Sciatic nerve (tissue), 2 donors: Measurements from ENCODE around the gene UGT1A7. TPM values are rescaled to one million over a fixed set of nuclear protein-coding genes. Genes with fewer than 3 reads are reported as not detected.

Experiments
- ATAC-seq: fragments of 200-7000 bp; cut with Tn5 transposase; one replicate; pipeline ENCODE4 v1.9.1; 2020; ENCODE audit warnings: mild to moderate bottlenecking, moderate library complexity
- DNase-seq: peaks from one replicate; pipeline ENCODE4 v3.0.0-alpha.2; 2020; ENCODE audit warnings: low spot score
- intact Hi-C: fragments of 100-400 bp; cut with DNase I; formaldehyde crosslinking; loops from one replicate; pipeline ENCODE4 v1.14.2; 2022
- total RNA-seq: library from RNA; stranded (reverse); fragmentation: NEBNext Ultra II Directional; extraction: Animal tissue kit (Norgen Biotek cat#: 25700); gene quantifications from one replicate; pipeline ENCODE4 v1.2.1, GENCODE V29; 2021
- donor health status: DM: no; HTN: no; CAD: no.
- donor health status: DM: no; HTN: no; CAD: no.

Gene UGT1A7
- total RNA-seq, 1 donor from 2014 or later: not detected

GRCh38 chr2:233822101-233822771 lies 140.5 kb downstream of the UGT1A7 start:
- peak; percentile 40 for DNase-seq
- no peak for ATAC-seq
- intact Hi-C loops: no loop called here

Other genes starting within 250 kb of the UGT1A7 start
- 61.0 TPM for gene USP40, start 115.1 kb upstream of the UGT1A7 start, total RNA-seq
- gene UGT1A8, start 64.3 kb upstream of the UGT1A7 start, total RNA-seq: not detected
- gene UGT1A10, start 45.5 kb upstream of the UGT1A7 start, total RNA-seq: not detected
- not detected for gene UGT1A9, start 10.0 kb upstream of the UGT1A7 start, total RNA-seq
- gene UGT1A6, start 11.0 kb downstream of the UGT1A7 start, total RNA-seq: not detected
- gene UGT1A5, start 31.0 kb downstream of the UGT1A7 start, total RNA-seq: not detected
- not detected for gene UGT1A4, start 36.8 kb downstream of the UGT1A7 start, total RNA-seq
- not detected for gene UGT1A3, start 47.1 kb downstream of the UGT1A7 start, total RNA-seq
- gene UGT1A1, start 78.4 kb downstream of the UGT1A7 start, total RNA-seq: not detected
- gene MROH2A, start 96.4 kb downstream of the UGT1A7 start, total RNA-seq: not detected
- 0.71 TPM for gene HJURP, start 172.6 kb downstream of the UGT1A7 start, total RNA-seq
- gene TRPM8, start 235.5 kb downstream of the UGT1A7 start, total RNA-seq: not detected